GM23338 (cell line): ENCODE data around the gene SLC16A6. TPM values are rescaled to one million over a fixed set of nuclear protein-coding genes. Genes with fewer than 3 reads are reported as not detected.

Experiments used
- ATAC-seq: fragments of 200-7000 bp; cut with Tn5 transposase; 3 replicates; pipeline ENCODE4 v1.9.1; 2020
- DNase-seq: peaks from one replicate; pipeline ENCODE4 v3.0.0-alpha.2; 2015; ENCODE audit warnings: low spot score
- H2AFZ ChIP-seq: fragments of 200-600 bp; sonication (generic); 2 replicates; pipeline ENCODE4 v1.8.0; 2016; ENCODE audit warnings: antibody characterized with exemption, mild to moderate bottlenecking, moderate library complexity
- H3F3A ChIP-seq: fragments of 200-600 bp; sonication (generic); replicated peaks from 2 replicates; pipeline ENCODE4 v1.8.0; 2017; ENCODE audit warnings: antibody characterized with exemption, mixed run types, low read depth
- H3K27ac ChIP-seq: fragments of 200-600 bp; sonication (generic); 2 replicates; pipeline ENCODE4 v1.6.1; 2016; ENCODE audit warnings: low read depth
- H3K27me3 ChIP-seq: fragments of 200-600 bp; sonication (generic); 2 replicates; pipeline ENCODE4 v1.8.0; 2016; ENCODE audit warnings: mild to moderate bottlenecking, mixed run types, moderate library complexity; ENCODE audit not compliant: insufficient read depth
- H3K36me3 ChIP-seq: fragments of 200-600 bp; sonication (generic); 2 replicates; pipeline ENCODE4 v1.8.0; 2016; ENCODE audit warnings: mild to moderate bottlenecking; ENCODE audit not compliant: insufficient read depth
- H3K4me1 ChIP-seq: fragments of 200-600 bp; sonication (generic); 2 replicates; pipeline ENCODE4 v1.8.0; 2016; ENCODE audit warnings: mild to moderate bottlenecking, moderate library complexity; ENCODE audit not compliant: insufficient read depth
- H3K4me2 ChIP-seq: fragments of 200-600 bp; sonication (generic); 2 replicates; pipeline ENCODE4 v1.7.1; 2017; ENCODE audit warnings: mixed run types
- H3K4me3 ChIP-seq: fragments of 200-600 bp; sonication (generic); 2 replicates; pipeline ENCODE4 v1.6.1; 2016; ENCODE audit warnings: mixed run types
- H3K79me2 ChIP-seq: fragments of 200-600 bp; sonication (generic); replicated peaks from 2 replicates; pipeline ENCODE4 v1.8.0; 2017; ENCODE audit warnings: mild to moderate bottlenecking; ENCODE audit not compliant: insufficient read depth
- H3K9me2 ChIP-seq: fragments of 200-600 bp; sonication (generic); 2 replicates; pipeline ENCODE4 v1.8.0; 2017; ENCODE audit not compliant: insufficient read depth
- H4K20me1 ChIP-seq: fragments of 200-600 bp; sonication (generic); replicated peaks from 2 replicates; pipeline ENCODE4 v1.8.0; 2017; ENCODE audit warnings: mild to moderate bottlenecking; ENCODE audit not compliant: insufficient read depth
- H3K27ac Mint-ChIP-seq: 2 replicates; pipeline ENCODE4 v1.8.0; 2020; ENCODE audit warnings: inconsistent platforms, mild to moderate bottlenecking, moderate library complexity, mixed read lengths
- H3K27me3 Mint-ChIP-seq: 3 replicates; pipeline ENCODE4 v1.8.0; 2022; ENCODE audit warnings: low read depth, mild to moderate bottlenecking, moderate library complexity, mixed read lengths, inconsistent platforms; ENCODE audit not compliant: insufficient read depth, poor library complexity
- H3K36me3 Mint-ChIP-seq: 3 replicates; pipeline ENCODE4 v1.8.0; 2021; ENCODE audit warnings: low read depth, mild to moderate bottlenecking, inconsistent platforms, moderate library complexity, mixed read lengths
- H3K4me1 Mint-ChIP-seq: 3 replicates; pipeline ENCODE4 v1.8.0; 2020; ENCODE audit warnings: mild to moderate bottlenecking, inconsistent platforms, mixed read lengths
- H3K4me3 Mint-ChIP-seq: 3 replicates; pipeline ENCODE4 v1.8.0; 2021; ENCODE audit warnings: moderate library complexity, mild to moderate bottlenecking, inconsistent platforms, mixed read lengths
- H3K9me3 Mint-ChIP-seq: 3 replicates; pipeline ENCODE4 v1.8.0; 2020; ENCODE audit warnings: moderate library complexity, mild to moderate bottlenecking, inconsistent platforms, mixed read lengths
- CTCF ChIP-seq, 2 experiments: fragments of 200-600 bp in 1 of 2; sonication (generic) in 1 of 2; conservative IDR thresholded peaks; 2 replicates each; pipeline versions ENCODE4 v1.5.1 to v1.6.1; 2016 to 2017; ENCODE audit warnings: antibody characterized with exemption in 2 of 2, low read depth in 2 of 2, mild to moderate bottlenecking in 2 of 2, moderate library complexity in 1 of 2
- EZH2 ChIP-seq: fragments of 200-600 bp; sonication (generic); IDR thresholded peaks from one replicate; pipeline ENCODE4 v1.8.0; 2017; ENCODE audit warnings: antibody characterized with exemption, mild to moderate bottlenecking, low read depth; ENCODE audit not compliant: unreplicated experiment
- EZH2phosphoT487 ChIP-seq: fragments of 200-600 bp; sonication (generic); IDR thresholded peaks from one replicate; pipeline ENCODE4 v1.8.1; 2018; ENCODE audit warnings: antibody characterized with exemption; ENCODE audit not compliant: unreplicated experiment
- JUNB ChIP-seq: IDR thresholded peaks from one replicate; pipeline ENCODE4 v1.6.1; 2016; ENCODE audit warnings: antibody characterized with exemption; ENCODE audit not compliant: unreplicated experiment
- NANOG ChIP-seq: IDR thresholded peaks from 2 replicates; pipeline ENCODE4 v1.6.1; 2016; ENCODE audit warnings: antibody characterized with exemption, borderline replicate concordance
- ZNF114 ChIP-seq: fragments of 250-450 bp; sonication (Bioruptor Pico); IDR thresholded peaks from 2 replicates; pipeline ENCODE4 v1.5.0; 2020; ENCODE audit warnings: mild to moderate bottlenecking, moderate library complexity
- polyA plus RNA-seq: library from polyadenylated mRNA; unstranded; fragments of >200 nt; fragmentation: Nextera tagmentation; extraction: Ambion mirVana; gene quantifications from 2 replicates; pipeline ENCODE4 v1.2.1, GENCODE V29; 2016
- total RNA-seq: library from RNA; depleted of rRNA; stranded (reverse); fragments of >200 nt; shearing (Covaris generic); gene quantifications from 2 replicates; pipeline ENCODE4 v1.2.3, GENCODE V29; 2014
- TF ChIP-seq, protein P1 (sequence below): IDR thresholded peaks from 2 replicates; pipeline ENCODE4 v1.6.1; 2016; ENCODE audit warnings: antibody characterized with exemption

The SLC16A6 gene
- total and polyA plus RNA-seq, 2 experiments from 2014 or later: not detected

DNA sequence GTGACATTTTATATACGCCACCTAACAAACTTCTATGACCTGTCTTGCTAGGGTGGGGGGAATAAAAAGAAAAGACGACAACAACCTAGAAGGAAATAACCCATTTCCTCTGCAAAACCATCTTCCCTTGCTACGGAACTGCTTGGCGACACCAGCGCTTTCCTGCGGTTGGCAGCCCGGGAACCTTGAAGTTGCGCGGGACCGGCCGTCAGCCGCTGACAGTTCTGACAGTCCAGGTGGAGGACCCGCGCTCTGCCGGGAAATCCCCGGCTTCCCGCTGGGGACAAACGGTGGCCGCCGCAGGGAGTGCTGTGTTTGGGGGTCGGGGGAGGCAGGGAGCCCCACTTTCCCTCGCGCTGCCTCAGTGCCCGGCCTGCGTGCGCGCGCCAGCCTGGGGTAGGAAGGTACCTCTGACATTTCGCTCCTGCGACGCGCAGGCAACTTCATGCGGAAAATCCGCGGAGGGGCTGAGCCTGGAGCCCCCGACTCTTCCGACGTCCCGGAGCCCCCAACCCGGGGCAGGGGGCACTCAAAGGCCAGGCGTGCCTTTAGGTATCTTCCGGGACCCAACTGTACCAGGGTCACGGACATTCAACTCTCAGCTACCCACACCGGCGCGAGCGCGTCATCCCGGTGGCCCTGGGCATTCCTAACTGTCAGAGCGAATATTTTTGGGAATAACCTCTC, 516 bp downstream of the SLC16A6 start:
- H3K4me3 Mint-ChIP-seq: peak overlapping the region; percentile 81
- H3K27ac ChIP-seq: no peak overlapping the region
- H3K9me3 Mint-ChIP-seq: no peaks in the 10 kb centered on the region
- H3K4me3 ChIP-seq: peak overlapping the region; percentile 86
- no peaks in the 10 kb centered on the region for H3K9me2 ChIP-seq
- H3K36me3 Mint-ChIP-seq: no peaks in the 10 kb centered on the region; the same call in 2 of the 3 replicates
- no peaks in the 10 kb centered on the region for H3K79me2 ChIP-seq
- H3K4me1 ChIP-seq: peaks cover 49% of the 10 kb centered on the region
- H2AFZ ChIP-seq: peak overlapping the region; percentile 91; the same call in 1 of the 2 replicates
- peaks cover 13% of the 10 kb centered on the region for H3F3A ChIP-seq
- H3K4me2 ChIP-seq: peak overlapping the region; percentile 82
- no peak overlapping the region for H3K27ac Mint-ChIP-seq
- peaks cover 49% of the 10 kb centered on the region for H3K4me1 Mint-ChIP-seq
- peaks cover 44% of the 10 kb centered on the region for H3K27me3 Mint-ChIP-seq
- no peaks in the 10 kb centered on the region for H3K36me3 ChIP-seq
- H4K20me1 ChIP-seq: no peaks in the 10 kb centered on the region
- DNase-seq (peak; percentile 74), ATAC-seq (peak; percentile 14)
- peak; percentile 6 for TF ChIP-seq EZH2
- no peak for TF ChIP-seq EZH2phosphoT487
- peaks cover 60% of the 10 kb centered on the region for H3K27me3 ChIP-seq

- H2AFZ ChIP-seq: no peak overlapping the region
- no peak for DNase-seq
- TF ChIP-seq ZNF114 (CRISPR knock-in tag): no peak
- peak; percentile 36 for TF ChIP-seq EZH2
- peak overlapping the region; percentile 86 for H3K4me3 ChIP-seq
- Mint-ChIP-seq H3K27me3 (peaks cover 40% of the 10 kb centered on the region), H3K9me3 (no peaks in the 10 kb centered on the region), H3K36me3 (no peaks in the 10 kb centered on the region; the same call in 2 of the 3 replicates), H3K4me1 (peaks cover 47% of the 10 kb centered on the region), H3K4me3 (peak overlapping the region; percentile 81), H3K27ac (no peak overlapping the region)
- H3K9me2 ChIP-seq: no peaks in the 10 kb centered on the region
- ATAC-seq: no peak
- H3K4me1 ChIP-seq: peaks cover 44% of the 10 kb centered on the region
- H3K27me3 ChIP-seq: peaks cover 60% of the 10 kb centered on the region
- H3K79me2 ChIP-seq: no peaks in the 10 kb centered on the region
- no peak overlapping the region for H3K27ac ChIP-seq
- H3F3A ChIP-seq: peaks cover 13% of the 10 kb centered on the region
- H3K4me2 ChIP-seq: peak overlapping the region; percentile 82
- H3K36me3 ChIP-seq: no peaks in the 10 kb centered on the region
- H4K20me1 ChIP-seq: no peaks in the 10 kb centered on the region
Observed at GRCh38 chr17:68289936-68290267, 1.0 kb downstream of the SLC16A6 start.

- no peaks in the 10 kb centered on the region; the same call in 2 of the 3 replicates for H3K36me3 Mint-ChIP-seq
- no peaks in the 10 kb centered on the region for H3K79me2 ChIP-seq
- peak overlapping the region; percentile 86 for H3K4me3 ChIP-seq
- H3F3A ChIP-seq: peaks cover 9% of the 10 kb centered on the region
- peaks cover 40% of the 10 kb centered on the region for H3K4me1 ChIP-seq
- H3K27me3 Mint-ChIP-seq: peaks cover 38% of the 10 kb centered on the region
- no peak overlapping the region for H3K27ac Mint-ChIP-seq
- no peak overlapping the region for H3K27ac ChIP-seq
- no peaks in the 10 kb centered on the region for H4K20me1 ChIP-seq
- H3K9me3 Mint-ChIP-seq: no peaks in the 10 kb centered on the region
- H3K27me3 ChIP-seq: peaks cover 55% of the 10 kb centered on the region
- peak overlapping the region; percentile 81 for H3K4me3 Mint-ChIP-seq
- no peaks in the 10 kb centered on the region for H3K9me2 ChIP-seq
- DNase-seq (no peak), ATAC-seq (no peak)
- peak overlapping the region; percentile 82 for H3K4me2 ChIP-seq
- peaks cover 42% of the 10 kb centered on the region for H3K4me1 Mint-ChIP-seq
- no peak overlapping the region for H2AFZ ChIP-seq
- H3K36me3 ChIP-seq: no peaks in the 10 kb centered on the region
- TF ChIP-seq CTCF (conservative IDR thresholded peaks at IDR 0.05; ENCODE audit: low read depth in 2 of 2) (no peak), ZNF114 (CRISPR knock-in tag) (no peak), EZH2 (no peak), JUNB (no peak), NANOG (no peak)
- TF ChIP-seq, protein P1, sequence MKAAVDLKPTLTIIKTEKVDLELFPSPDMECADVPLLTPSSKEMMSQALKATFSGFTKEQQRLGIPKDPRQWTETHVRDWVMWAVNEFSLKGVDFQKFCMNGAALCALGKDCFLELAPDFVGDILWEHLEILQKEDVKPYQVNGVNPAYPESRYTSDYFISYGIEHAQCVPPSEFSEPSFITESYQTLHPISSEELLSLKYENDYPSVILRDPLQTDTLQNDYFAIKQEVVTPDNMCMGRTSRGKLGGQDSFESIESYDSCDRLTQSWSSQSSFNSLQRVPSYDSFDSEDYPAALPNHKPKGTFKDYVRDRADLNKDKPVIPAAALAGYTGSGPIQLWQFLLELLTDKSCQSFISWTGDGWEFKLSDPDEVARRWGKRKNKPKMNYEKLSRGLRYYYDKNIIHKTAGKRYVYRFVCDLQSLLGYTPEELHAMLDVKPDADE: no peak
Observed at GRCh38 chr17:68289473-68289872, 1.5 kb downstream of the SLC16A6 start.
